Cardiac muscle cell (in vitro differentiated cells and primary cell): ENCODE results near the gene TIGD1. TPM values are rescaled to one million over a fixed set of nuclear protein-coding genes. Genes with fewer than 3 reads are reported as not detected.

Experiments used
- DNase-seq, 2 donors: peaks; one replicate each; pipeline versions ENCODE4 v3.0.0 to v3.0.0-alpha.2; 2010 to 2017; ENCODE audit warnings: low read depth in 1 of 2, low spot score in 1 of 2
- H3K27ac ChIP-seq: fragments of 200-600 bp; sonication (generic); 2 replicates; pipeline ENCODE4 v1.5.1; 2016
- H3K27me3 ChIP-seq: fragments of 200-600 bp; sonication (generic); 2 replicates; pipeline ENCODE4 v1.6.0; 2016; ENCODE audit warnings: control low read depth
- H3K36me3 ChIP-seq: fragments of 200-600 bp; sonication (generic); 2 replicates; pipeline ENCODE4 v1.5.1; 2016; ENCODE audit warnings: control low read depth
- H3K4me1 ChIP-seq: fragments of 200-600 bp; sonication (generic); 2 replicates; pipeline ENCODE4 v1.8.1; 2017; ENCODE audit warnings: low read depth, mild to moderate bottlenecking, mixed run types
- H3K4me3 ChIP-seq: fragments of 200-600 bp; sonication (generic); 2 replicates; pipeline ENCODE4 v1.5.1; 2016; ENCODE audit warnings: mild to moderate bottlenecking
- H3K9me3 ChIP-seq: fragments of 200-600 bp; sonication (generic); 2 replicates; pipeline ENCODE4 v1.5.1; 2017; ENCODE audit warnings: low read depth, mild to moderate bottlenecking, control low read depth
- polyA plus RNA-seq: library from polyadenylated mRNA; unstranded; fragments of >200 nt; fragmentation: Nextera tagmentation; extraction: Ambion mirVana; gene quantifications from 2 replicates; pipeline ENCODE4 v1.2.1, GENCODE V29; 2016
- total RNA-seq: library from RNA; depleted of rRNA; stranded (reverse); fragments of >200 nt; gene quantifications from 2 replicates; pipeline ENCODE4 v1.2.3, GENCODE V29; 2016
- TF ChIP-seq, protein P1 (sequence below): IDR thresholded peaks from 2 replicates; pipeline ENCODE4 v1.5.1; 2012; ENCODE audit warnings: low read depth, mild to moderate bottlenecking, low read length

Gene TIGD1
- total and polyA plus RNA-seq, 2 experiments from 2014 or later, result 10.6 to 12.5 TPM

- no peaks in the 10 kb centered on the region for H3K27me3 ChIP-seq
- peak in 1 of 2 donors; percentile 77 for DNase-seq
- H3K36me3 ChIP-seq, result no peaks in the 10 kb centered on the region
- H3K9me3 ChIP-seq, result no peaks in the 10 kb centered on the region
- no peaks in the 10 kb centered on the region for H3K4me1 ChIP-seq
- no peak overlapping the region for H3K4me3 ChIP-seq
- no peak overlapping the region for H3K27ac ChIP-seq
- TF ChIP-seq, protein P1, sequence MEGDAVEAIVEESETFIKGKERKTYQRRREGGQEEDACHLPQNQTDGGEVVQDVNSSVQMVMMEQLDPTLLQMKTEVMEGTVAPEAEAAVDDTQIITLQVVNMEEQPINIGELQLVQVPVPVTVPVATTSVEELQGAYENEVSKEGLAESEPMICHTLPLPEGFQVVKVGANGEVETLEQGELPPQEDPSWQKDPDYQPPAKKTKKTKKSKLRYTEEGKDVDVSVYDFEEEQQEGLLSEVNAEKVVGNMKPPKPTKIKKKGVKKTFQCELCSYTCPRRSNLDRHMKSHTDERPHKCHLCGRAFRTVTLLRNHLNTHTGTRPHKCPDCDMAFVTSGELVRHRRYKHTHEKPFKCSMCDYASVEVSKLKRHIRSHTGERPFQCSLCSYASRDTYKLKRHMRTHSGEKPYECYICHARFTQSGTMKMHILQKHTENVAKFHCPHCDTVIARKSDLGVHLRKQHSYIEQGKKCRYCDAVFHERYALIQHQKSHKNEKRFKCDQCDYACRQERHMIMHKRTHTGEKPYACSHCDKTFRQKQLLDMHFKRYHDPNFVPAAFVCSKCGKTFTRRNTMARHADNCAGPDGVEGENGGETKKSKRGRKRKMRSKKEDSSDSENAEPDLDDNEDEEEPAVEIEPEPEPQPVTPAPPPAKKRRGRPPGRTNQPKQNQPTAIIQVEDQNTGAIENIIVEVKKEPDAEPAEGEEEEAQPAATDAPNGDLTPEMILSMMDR, result no peak
Observed at GRCh38 chr2:232588680-232589585, 38.6 kb upstream of the TIGD1 start.

DNA sequence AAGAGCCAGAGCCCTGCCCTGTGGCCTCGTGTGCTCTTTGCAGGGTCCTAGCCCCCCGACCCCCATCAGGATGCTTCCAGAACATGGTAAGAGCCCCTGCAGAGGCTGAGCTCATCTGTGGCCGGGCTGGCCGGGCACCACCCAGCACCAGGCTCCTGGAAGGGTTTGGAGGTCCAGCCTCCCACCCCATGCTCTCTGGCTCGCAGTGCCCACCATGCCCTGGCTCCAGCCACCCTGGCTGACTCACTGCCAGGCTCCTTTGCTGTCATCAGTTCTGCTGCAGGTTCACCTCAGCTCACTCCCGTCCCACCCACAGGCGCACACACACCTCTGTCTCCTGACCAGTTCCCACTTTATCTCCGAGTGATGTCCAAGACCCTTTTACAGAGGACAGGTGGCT lies 37.7 kb upstream of the TIGD1 start:
- TF ChIP-seq, protein P1, result no peak

DNA sequence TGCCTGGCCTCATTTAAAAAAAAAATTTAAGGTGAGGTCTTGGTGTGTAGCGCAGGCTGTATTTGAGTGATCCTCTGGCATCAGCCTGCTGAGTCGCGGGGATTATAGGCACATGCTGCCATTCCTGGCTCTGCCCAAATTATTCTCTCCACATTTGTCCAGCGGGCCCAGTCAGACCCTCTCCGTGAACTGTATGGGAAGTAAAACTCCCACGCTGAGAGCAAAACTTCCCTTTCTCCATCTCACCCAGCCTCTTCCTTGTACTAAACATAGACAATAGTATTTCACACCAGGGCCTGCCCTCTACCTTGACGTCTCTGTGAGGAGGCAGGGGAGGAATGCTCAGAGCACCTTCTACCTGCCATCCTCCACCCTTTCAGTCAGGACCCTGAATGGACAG lies 37.2 kb upstream of the TIGD1 start:
- TF ChIP-seq, protein P1, result no peak

More for the DNA sequence above, 37.7 kb upstream of the TIGD1 start:
- Histone ChIP-seq H3K9me3 (no peaks in the 10 kb centered on the region), H3K36me3 (peaks cover 9% of the 10 kb centered on the region), H3K27me3 (no peaks in the 10 kb centered on the region), H3K4me3 (no peak overlapping the region), H3K4me1 (no peaks in the 10 kb centered on the region), H3K27ac (no peak overlapping the region)
- no peak for DNase-seq

DNA sequence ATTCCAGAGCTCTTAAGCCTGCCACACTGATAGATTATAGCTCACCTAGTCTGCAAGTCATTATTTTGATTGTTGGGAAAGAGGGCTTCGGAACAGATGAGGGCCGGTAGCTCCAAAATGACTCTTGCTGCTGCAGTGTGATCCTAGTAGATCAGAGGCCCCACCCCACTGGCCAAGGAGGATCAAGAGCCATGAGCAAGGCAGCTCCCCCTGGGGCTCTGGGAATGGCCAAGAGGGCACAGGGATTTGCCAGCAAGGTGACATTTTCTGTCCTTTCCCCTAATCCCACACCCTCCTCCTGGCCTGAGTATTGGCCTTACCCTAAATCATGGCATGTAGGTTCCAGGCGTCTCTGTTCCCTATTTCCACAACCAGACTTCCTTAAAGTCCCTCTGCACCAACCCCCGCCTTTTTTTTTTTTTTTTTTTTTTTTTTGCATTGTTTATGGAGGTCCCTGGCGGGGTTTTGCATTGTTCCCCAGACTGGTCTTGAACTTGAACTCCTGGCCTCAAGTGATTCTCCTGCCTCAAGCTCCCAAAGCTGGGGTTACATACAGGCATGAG lies 36.7 kb upstream of the TIGD1 start:
- no peak for DNase-seq
- H3K9me3 ChIP-seq, result no peaks in the 10 kb centered on the region
- no peak overlapping the region for H3K4me3 ChIP-seq
- H3K27ac ChIP-seq, result no peak overlapping the region
- TF ChIP-seq, protein P1, result no peak
- peaks cover 9% of the 10 kb centered on the region for H3K36me3 ChIP-seq
- no peaks in the 10 kb centered on the region for H3K4me1 ChIP-seq
- H3K27me3 ChIP-seq, result no peaks in the 10 kb centered on the region

More for the DNA sequence above, 37.2 kb upstream of the TIGD1 start:
- Histone ChIP-seq H3K4me1 (no peaks in the 10 kb centered on the region), H3K9me3 (no peaks in the 10 kb centered on the region), H3K36me3 (peaks cover 9% of the 10 kb centered on the region), H3K4me3 (no peak overlapping the region), H3K27me3 (no peaks in the 10 kb centered on the region), H3K27ac (no peak overlapping the region)
- no peak for DNase-seq

GRCh38 chr2:232584238-232584637 lies 33.9 kb upstream of the TIGD1 start:
- no peaks in the 10 kb centered on the region for H3K9me3 ChIP-seq

More at GRCh38 chr2:232584238-232584637, 33.9 kb upstream of the TIGD1 start:
- no peak overlapping the region for H3K4me3 ChIP-seq
- TF ChIP-seq, protein P1, result no peak
- H3K4me1 ChIP-seq, result no peaks in the 10 kb centered on the region
- no peaks in the 10 kb centered on the region for H3K27me3 ChIP-seq
- H3K36me3 ChIP-seq, result peaks cover 13% of the 10 kb centered on the region
- no peak for DNase-seq
- H3K27ac ChIP-seq, result no peak overlapping the region
